Measurements from ENCODE around the gene ABT1.

Gene ABT1

GRCh38 chr6:26595669-26596269 is 984 bp upstream of the ABT1 start:
- Histone ChIP-seq H3K36me3 (ENCODE audit: insufficient read depth, low read length) (peaks cover 27% of the 10 kb centered on the region), H3K27me3 (ENCODE audit: control insufficient read depth in 1 of 2, insufficient read depth in 2 of 2, low read length in 2 of 2) (peaks cover 24 to 28% of the 10 kb centered on the region in 2 donors), H3K9ac (ENCODE audit: low read length) (peak overlapping the region; percentile 24), H3K27ac (ENCODE audit: low read depth, low read length) (peak overlapping the region; percentile 68), H3K9me3 (ENCODE audit: low read length) (no peaks in the 10 kb centered on the region), H3K4me1 (ENCODE audit: insufficient read depth, low read length) (peaks cover 14% of the 10 kb centered on the region), H3K4me3 (ENCODE audit: low read depth in 1 of 2, low read length in 2 of 2) (peak overlapping the region; percentile 55 to 69)

GRCh38 chr6:26597389-26597766 is 625 bp downstream of the ABT1 start:
- peaks cover 27% of the 10 kb centered on the region for H3K36me3 ChIP-seq (ENCODE audit: insufficient read depth, low read length)
- H3K9me3 ChIP-seq (ENCODE audit: low read length), result no peaks in the 10 kb centered on the region
- H3K27me3 ChIP-seq (ENCODE audit: control insufficient read depth in 1 of 2, insufficient read depth in 2 of 2, low read length in 2 of 2), result peaks cover 22 to 23% of the 10 kb centered on the region in 2 donors
- peak overlapping the region; percentile 98 to 99 for H3K4me3 ChIP-seq (ENCODE audit: low read depth in 1 of 2, low read length in 2 of 2)
- peak overlapping the region; percentile 87 for H3K27ac ChIP-seq (ENCODE audit: low read depth, low read length)
- peak overlapping the region; percentile 83 for H3K9ac ChIP-seq (ENCODE audit: low read length)
- H3K4me1 ChIP-seq (ENCODE audit: insufficient read depth, low read length), result peaks cover 14% of the 10 kb centered on the region

- Histone ChIP-seq H3K9ac (ENCODE audit: low read length) (peak overlapping the region; percentile 83), H3K4me1 (ENCODE audit: insufficient read depth, low read length) (peaks cover 14% of the 10 kb centered on the region), H3K27me3 (ENCODE audit: control insufficient read depth in 1 of 2, insufficient read depth in 2 of 2, low read length in 2 of 2) (peaks cover 18% of the 10 kb centered on the region in 2 donors), H3K36me3 (ENCODE audit: insufficient read depth, low read length) (peaks cover 27% of the 10 kb centered on the region), H3K4me3 (ENCODE audit: low read depth in 1 of 2, low read length in 2 of 2) (peak overlapping the region; percentile 98 to 99), H3K27ac (ENCODE audit: low read depth, low read length) (no peak overlapping the region), H3K9me3 (ENCODE audit: low read length) (no peaks in the 10 kb centered on the region)
Measured at GRCh38 chr6:26597821-26598220, 1.1 kb downstream of the ABT1 start.

- no peaks in the 10 kb centered on the region for H3K9me3 ChIP-seq (ENCODE audit: low read length)
- peaks cover 27% of the 10 kb centered on the region for H3K36me3 ChIP-seq (ENCODE audit: insufficient read depth, low read length)
- no peak overlapping the region for H3K4me3 ChIP-seq (ENCODE audit: low read depth in 1 of 2, low read length in 2 of 2)
- H3K27me3 ChIP-seq (ENCODE audit: control insufficient read depth in 1 of 2, insufficient read depth in 2 of 2, low read length in 2 of 2), result peaks cover 15 to 17% of the 10 kb centered on the region in 2 donors
- no peak overlapping the region for H3K27ac ChIP-seq (ENCODE audit: low read depth, low read length)
- no peak overlapping the region for H3K9ac ChIP-seq (ENCODE audit: low read length)
- peaks cover 14% of the 10 kb centered on the region for H3K4me1 ChIP-seq (ENCODE audit: insufficient read depth, low read length)
Measured at GRCh38 chr6:26598267-26598666, 1.5 kb downstream of the ABT1 start.

- Histone ChIP-seq H3K4me1 (ENCODE audit: insufficient read depth, low read length) (peaks cover 14% of the 10 kb centered on the region), H3K27ac (ENCODE audit: low read depth, low read length) (no peak overlapping the region), H3K4me3 (ENCODE audit: low read depth in 1 of 2, low read length in 2 of 2) (no peak overlapping the region), H3K9ac (ENCODE audit: low read length) (no peak overlapping the region), H3K27me3 (ENCODE audit: control insufficient read depth in 1 of 2, insufficient read depth in 2 of 2, low read length in 2 of 2) (peaks cover 7 to 9% of the 10 kb centered on the region in 2 donors), H3K9me3 (ENCODE audit: low read length) (no peaks in the 10 kb centered on the region), H3K36me3 (ENCODE audit: insufficient read depth, low read length) (peaks cover 27% of the 10 kb centered on the region)
Measured at GRCh38 chr6:26599134-26599533, 2.4 kb downstream of the ABT1 start.

GRCh38 chr6:26599591-26599990 is 2.8 kb downstream of the ABT1 start:
- no peak overlapping the region for H3K27ac ChIP-seq (ENCODE audit: low read depth, low read length)
- H3K4me1 ChIP-seq (ENCODE audit: insufficient read depth, low read length), result peaks cover 14% of the 10 kb centered on the region
- no peaks in the 10 kb centered on the region for H3K9me3 ChIP-seq (ENCODE audit: low read length)
- peaks cover 27% of the 10 kb centered on the region for H3K36me3 ChIP-seq (ENCODE audit: insufficient read depth, low read length)
- no peak overlapping the region for H3K4me3 ChIP-seq (ENCODE audit: low read depth in 1 of 2, low read length in 2 of 2)
- no peak overlapping the region for H3K9ac ChIP-seq (ENCODE audit: low read length)
- peaks cover 3 to 4% of the 10 kb centered on the region in 2 donors for H3K27me3 ChIP-seq (ENCODE audit: control insufficient read depth in 1 of 2, insufficient read depth in 2 of 2, low read length in 2 of 2)

DNA sequence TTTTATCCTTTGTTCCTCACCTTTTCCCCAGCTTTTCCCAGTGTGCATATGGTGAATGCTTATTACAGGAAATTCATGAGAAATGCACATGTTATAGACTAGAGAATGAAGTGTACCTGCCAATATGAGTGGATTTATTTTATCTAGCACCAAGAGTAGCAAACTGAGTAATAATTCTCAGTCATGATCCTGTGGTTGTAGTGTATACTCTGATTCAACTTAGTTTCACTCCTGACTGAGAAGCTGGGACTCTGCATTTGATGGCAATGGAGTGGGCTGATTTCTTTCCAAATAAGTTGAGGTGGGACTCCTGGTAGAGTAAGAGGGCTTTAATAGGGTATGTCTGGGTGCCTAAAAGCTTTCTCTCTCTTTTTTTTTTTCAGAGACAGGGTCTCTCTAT is 4.0 kb downstream of the ABT1 start:
- H3K4me3 ChIP-seq (ENCODE audit: low read depth in 1 of 2, low read length in 2 of 2), result no peak overlapping the region
- peaks cover 27% of the 10 kb centered on the region for H3K36me3 ChIP-seq (ENCODE audit: insufficient read depth, low read length)
- no peaks in the 10 kb centered on the region for H3K9me3 ChIP-seq (ENCODE audit: low read length)
- no peak overlapping the region for H3K27ac ChIP-seq (ENCODE audit: low read depth, low read length)
- H3K4me1 ChIP-seq (ENCODE audit: insufficient read depth, low read length), result peaks cover 9% of the 10 kb centered on the region
- H3K27me3 ChIP-seq (ENCODE audit: control insufficient read depth in 1 of 2, insufficient read depth in 2 of 2, low read length in 2 of 2), result no peaks in the 10 kb centered on the region
- H3K9ac ChIP-seq (ENCODE audit: low read length), result no peak overlapping the region

GRCh38 chr6:26602262-26602661 is 5.5 kb downstream of the ABT1 start:
- Histone ChIP-seq H3K27me3 (ENCODE audit: control insufficient read depth in 1 of 2, insufficient read depth in 2 of 2, low read length in 2 of 2) (no peaks in the 10 kb centered on the region), H3K36me3 (ENCODE audit: insufficient read depth, low read length) (peaks cover 27% of the 10 kb centered on the region), H3K27ac (ENCODE audit: low read depth, low read length) (no peak overlapping the region), H3K4me3 (ENCODE audit: low read depth in 1 of 2, low read length in 2 of 2) (no peak overlapping the region), H3K4me1 (ENCODE audit: insufficient read depth, low read length) (peaks cover 9% of the 10 kb centered on the region), H3K9me3 (ENCODE audit: low read length) (no peaks in the 10 kb centered on the region), H3K9ac (ENCODE audit: low read length) (no peak overlapping the region)

- Histone ChIP-seq H3K4me1 (ENCODE audit: insufficient read depth, low read length) (no peaks in the 10 kb centered on the region), H3K9ac (ENCODE audit: low read length) (no peak overlapping the region), H3K36me3 (ENCODE audit: insufficient read depth, low read length) (peaks cover 17% of the 10 kb centered on the region), H3K27me3 (ENCODE audit: control insufficient read depth in 1 of 2, insufficient read depth in 2 of 2, low read length in 2 of 2) (no peaks in the 10 kb centered on the region), H3K4me3 (ENCODE audit: low read depth in 1 of 2, low read length in 2 of 2) (no peak overlapping the region), H3K27ac (ENCODE audit: low read depth, low read length) (no peak overlapping the region), H3K9me3 (ENCODE audit: low read length) (no peaks in the 10 kb centered on the region)
Measured at GRCh38 chr6:26604026-26604425, 7.3 kb downstream of the ABT1 start.

- H3K9ac ChIP-seq (ENCODE audit: low read length), result no peak overlapping the region
- H3K4me3 ChIP-seq (ENCODE audit: low read depth in 1 of 2, low read length in 2 of 2), result no peak overlapping the region
- no peak overlapping the region for H3K27ac ChIP-seq (ENCODE audit: low read depth, low read length)
- H3K9me3 ChIP-seq (ENCODE audit: low read length), result no peaks in the 10 kb centered on the region
- no peaks in the 10 kb centered on the region for H3K27me3 ChIP-seq (ENCODE audit: control insufficient read depth in 1 of 2, insufficient read depth in 2 of 2, low read length in 2 of 2)
- peaks cover 10% of the 10 kb centered on the region for H3K36me3 ChIP-seq (ENCODE audit: insufficient read depth, low read length)
- H3K4me1 ChIP-seq (ENCODE audit: insufficient read depth, low read length), result no peaks in the 10 kb centered on the region
Measured at GRCh38 chr6:26604797-26605196, 8.0 kb downstream of the ABT1 start.

GRCh38 chr6:26607434-26608230 is 10.9 kb downstream of the ABT1 start:
- Histone ChIP-seq H3K36me3 (ENCODE audit: insufficient read depth, low read length) (no peaks in the 10 kb centered on the region), H3K4me3 (ENCODE audit: low read depth in 1 of 2, low read length in 2 of 2) (peak overlapping the region; percentile 31 to 45), H3K27me3 (ENCODE audit: control insufficient read depth in 1 of 2, insufficient read depth in 2 of 2, low read length in 2 of 2) (peaks cover under 1% of the 10 kb centered on the region in 2 donors), H3K4me1 (ENCODE audit: insufficient read depth, low read length) (no peaks in the 10 kb centered on the region), H3K9ac (ENCODE audit: low read length) (no peak overlapping the region), H3K27ac (ENCODE audit: low read depth, low read length) (no peak overlapping the region), H3K9me3 (ENCODE audit: low read length) (no peaks in the 10 kb centered on the region)

Measured in muscle layer of colon (tissue), 2 donors.